ES-I3 (cell line): ENCODE measurements around the gene PTAFR.
"Not testable (repeated sequence)": the region's sequence is repeated elsewhere in the genome, so short reads cannot be mapped to it uniquely, and the experiment has no call there.

Experiments used
- H3K36me3 ChIP-seq: 2 replicates; pipeline ENCODE4 v1.6.1; 2013; ENCODE audit warnings: mild to moderate bottlenecking, low read length, control low read depth, moderate library complexity; ENCODE audit not compliant: insufficient read depth
- H3K4me1 ChIP-seq: 2 replicates; pipeline ENCODE4 v1.6.1; 2013; ENCODE audit warnings: mild to moderate bottlenecking, control low read depth, low read length; ENCODE audit not compliant: insufficient read depth
- H3K9ac ChIP-seq: 2 replicates; pipeline ENCODE4 v1.6.1; 2013; ENCODE audit warnings: low read depth, mild to moderate bottlenecking, low read length, moderate library complexity
- H3K9me3 ChIP-seq: 2 replicates; pipeline ENCODE4 v1.6.1; 2013; ENCODE audit warnings: mild to moderate bottlenecking, low read length, moderate library complexity; ENCODE audit not compliant: control insufficient read depth, insufficient read depth

Gene PTAFR

DNA sequence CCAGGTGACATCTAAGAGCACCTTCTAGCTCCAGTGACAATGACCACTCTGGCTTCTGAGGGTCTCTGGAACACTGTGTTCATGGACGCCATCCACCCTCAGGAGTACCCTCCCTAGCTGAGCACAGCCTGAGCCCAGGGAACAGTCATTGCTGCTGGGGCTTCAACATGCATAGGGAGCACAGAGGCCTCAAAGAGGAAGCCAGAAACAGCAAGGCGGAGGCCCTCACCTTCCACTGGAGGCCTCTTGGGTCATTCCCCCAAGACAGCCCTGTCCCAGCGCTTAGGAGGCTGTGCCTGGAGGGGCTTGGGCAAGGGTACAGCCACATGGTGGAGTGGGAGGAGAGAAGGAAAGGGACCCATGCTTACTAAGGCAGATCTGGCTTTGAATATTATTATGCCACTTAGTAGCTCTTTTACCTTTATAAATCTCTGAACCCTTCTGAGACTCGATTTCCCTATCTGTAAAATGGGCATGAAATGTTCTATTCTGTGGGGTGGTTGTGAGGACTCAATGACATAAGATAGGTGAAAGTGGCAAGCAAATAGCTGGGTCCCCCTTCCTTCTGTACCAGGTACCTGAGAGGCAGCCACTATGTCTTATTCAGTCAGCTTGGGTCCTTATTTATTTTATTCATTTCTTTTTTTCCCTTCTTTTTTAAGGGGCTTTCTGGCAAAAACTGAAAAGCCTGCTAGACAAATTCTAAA lies 32.8 kb downstream of the PTAFR start:
- Histone ChIP-seq H3K9me3 (no peaks in the 10 kb centered on the region), H3K9ac (no peak overlapping the region), H3K4me1 (peaks cover 15% of the 10 kb centered on the region), H3K36me3 (no peaks in the 10 kb centered on the region)

- H3K36me3 ChIP-seq, result no peaks in the 10 kb centered on the region
- H3K9me3 ChIP-seq, result no peaks in the 10 kb centered on the region
- no peak overlapping the region for H3K9ac ChIP-seq
- H3K4me1 ChIP-seq, result no peaks in the 10 kb centered on the region
These were observed 34.8 kb downstream of the PTAFR start for GRCh38 chr1:28141685-28142084.

DNA sequence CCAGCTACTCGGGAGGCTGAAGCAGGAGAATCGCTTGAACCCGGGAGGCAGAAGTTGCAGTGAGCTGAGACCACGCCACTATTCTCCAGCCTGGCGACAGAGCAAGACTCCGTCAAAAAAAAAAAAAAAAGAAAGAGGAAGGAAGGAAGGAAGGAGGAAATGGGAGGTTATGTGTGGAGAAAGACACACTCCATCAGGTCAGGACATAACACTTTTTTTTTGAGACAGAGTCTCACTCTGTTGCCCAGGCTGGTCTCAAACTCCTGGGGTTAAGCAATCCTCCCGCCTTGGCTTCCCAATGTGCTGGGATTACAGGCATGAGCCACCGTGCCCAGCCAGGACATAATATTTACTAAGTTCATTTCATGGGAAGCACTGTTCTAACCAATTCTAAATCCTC lies 36.6 kb downstream of the PTAFR start:
- H3K9ac ChIP-seq, H3K36me3 ChIP-seq, H3K4me1 ChIP-seq, H3K9me3 ChIP-seq: not testable (repeated sequence)

GRCh38 chr1:28139025-28139712 lies 37.3 kb downstream of the PTAFR start:
- H3K9me3 ChIP-seq, result no peaks in the 10 kb centered on the region; the same call in 1 of the 2 replicates
- H3K9ac ChIP-seq, result no peak overlapping the region
- H3K36me3 ChIP-seq, result no peaks in the 10 kb centered on the region
- H3K4me1 ChIP-seq, result peaks cover 4% of the 10 kb centered on the region; the same call in 1 of the 2 replicates

GRCh38 chr1:28136922-28137613 lies 39.4 kb downstream of the PTAFR start:
- H3K4me1 ChIP-seq, result peaks cover 4% of the 10 kb centered on the region; the same call in 1 of the 2 replicates
- H3K9ac ChIP-seq, result no peak overlapping the region
- H3K9me3 ChIP-seq, result no peaks in the 10 kb centered on the region; the same call in 1 of the 2 replicates
- no peaks in the 10 kb centered on the region for H3K36me3 ChIP-seq

DNA sequence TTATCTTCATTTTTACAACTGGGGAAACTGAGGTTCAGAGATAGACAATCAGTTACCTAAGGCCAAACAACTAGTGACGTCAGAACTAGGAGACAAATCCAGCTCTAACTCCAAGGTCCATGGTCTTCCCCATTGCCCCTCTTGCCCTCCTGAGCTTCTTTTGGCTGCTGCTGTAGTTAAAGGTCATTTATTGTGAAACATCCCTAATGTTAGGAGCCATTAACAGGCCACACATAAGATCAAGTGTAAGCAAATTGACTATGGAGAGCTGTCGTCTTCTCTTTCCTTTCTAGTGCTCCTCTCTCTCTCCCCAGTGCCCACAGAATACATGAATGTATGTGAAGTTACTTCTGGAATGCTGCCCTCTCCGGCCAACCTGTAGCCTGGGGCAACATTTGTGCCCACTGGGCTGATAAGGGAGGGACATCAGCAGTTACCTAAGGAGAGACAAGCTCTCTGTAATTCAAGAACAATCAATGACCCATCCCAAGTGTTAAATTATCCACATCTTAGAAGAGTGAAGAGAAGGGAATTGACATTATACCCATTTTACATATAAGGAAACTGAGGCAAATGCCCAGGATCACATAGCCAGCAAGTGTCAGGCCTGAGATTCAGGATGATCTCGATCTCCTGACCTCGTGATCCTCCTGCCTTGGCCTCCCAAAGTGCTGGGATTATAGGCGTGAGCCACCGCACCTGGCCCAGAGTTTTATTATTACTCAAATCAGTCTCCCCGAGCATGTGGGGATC lies 40.1 kb downstream of the PTAFR start:
- H3K4me1 ChIP-seq, result peaks cover 4% of the 10 kb centered on the region; the same call in 1 of the 2 replicates
- H3K36me3 ChIP-seq, result no peaks in the 10 kb centered on the region
- no peaks in the 10 kb centered on the region; the same call in 1 of the 2 replicates for H3K9me3 ChIP-seq
- no peak overlapping the region for H3K9ac ChIP-seq

- Histone ChIP-seq H3K4me1 (peaks cover 4% of the 10 kb centered on the region; the same call in 1 of the 2 replicates), H3K9ac (no peak overlapping the region), H3K36me3 (no peaks in the 10 kb centered on the region), H3K9me3 (no peaks in the 10 kb centered on the region; the same call in 1 of the 2 replicates)
These were observed 40.9 kb downstream of the PTAFR start for GRCh38 chr1:28135371-28136168.

DNA sequence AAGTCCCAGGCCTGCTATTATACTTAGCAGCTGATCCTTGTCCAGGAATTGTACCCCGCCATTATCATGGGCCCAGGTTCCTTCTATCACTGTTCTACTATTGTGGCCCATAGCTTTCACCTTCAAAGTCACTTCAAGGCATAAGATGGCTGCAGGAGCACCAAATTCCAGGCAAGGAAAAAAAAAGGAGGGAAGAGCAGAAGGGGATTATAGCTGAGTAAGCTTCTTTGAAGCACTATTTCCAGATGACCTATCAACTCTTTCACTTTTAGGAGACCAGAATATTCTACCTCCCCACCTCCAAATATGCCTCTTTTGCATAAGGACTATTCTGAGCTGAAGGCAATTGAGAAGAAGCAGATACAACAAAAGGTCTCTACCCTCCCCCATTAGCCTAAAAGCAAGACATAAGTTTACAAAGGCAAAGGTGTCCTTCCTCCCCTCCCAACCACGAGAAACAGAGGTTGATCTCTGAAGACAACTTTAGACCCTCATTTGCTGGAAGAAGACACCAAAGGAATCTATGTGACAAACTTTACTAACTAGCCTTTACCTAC lies 41.8 kb downstream of the PTAFR start:
- peaks cover 4% of the 10 kb centered on the region; the same call in 1 of the 2 replicates for H3K4me1 ChIP-seq
- H3K36me3 ChIP-seq, result no peaks in the 10 kb centered on the region
- no peak overlapping the region for H3K9ac ChIP-seq
- H3K9me3 ChIP-seq, result no peaks in the 10 kb centered on the region; the same call in 1 of the 2 replicates

DNA sequence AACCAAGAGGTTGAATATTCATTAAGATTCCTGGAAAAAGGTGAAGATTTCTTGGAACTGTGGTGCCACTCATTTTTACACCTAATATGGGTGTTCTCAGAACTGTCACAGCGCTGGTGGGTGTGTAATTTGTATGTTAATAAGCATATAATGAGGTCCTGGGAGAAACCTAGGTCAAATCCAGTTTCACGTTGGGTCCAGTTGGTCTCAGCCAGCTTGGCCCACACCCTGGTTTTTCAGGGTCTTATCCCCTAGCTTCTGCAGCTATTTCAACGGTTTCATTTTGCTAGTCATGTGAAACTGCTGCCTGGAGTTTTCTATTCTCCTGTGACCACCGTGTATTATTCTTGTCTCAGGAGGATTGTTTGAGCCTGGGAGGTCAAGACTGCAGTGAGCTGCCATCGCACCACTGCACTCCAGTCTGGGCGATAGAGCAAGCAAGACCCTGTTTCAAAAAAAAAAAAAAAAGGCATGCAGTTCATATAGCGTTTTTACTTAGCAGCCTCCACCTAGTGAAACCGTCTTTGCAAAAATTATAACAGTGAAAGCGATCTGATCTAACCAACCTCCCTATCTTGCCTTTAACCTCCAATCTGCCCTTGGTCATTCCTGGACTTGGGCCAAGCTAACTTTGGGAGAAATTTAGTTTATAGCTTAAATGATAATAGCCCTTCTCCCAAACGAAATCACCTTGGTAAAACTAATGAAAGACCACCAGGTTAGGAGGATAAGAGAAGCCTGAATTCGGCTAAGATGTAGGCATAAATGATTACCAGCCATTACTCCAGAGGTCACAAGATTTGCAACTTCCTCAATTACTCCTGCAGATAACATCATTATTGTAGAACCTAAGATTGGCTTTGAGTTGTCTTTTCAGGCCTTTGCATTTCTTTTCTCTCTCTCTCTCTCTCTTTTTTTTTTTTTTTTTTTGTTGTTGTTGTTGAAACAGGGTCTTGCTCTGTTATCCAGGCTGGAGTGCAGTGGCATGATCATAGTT lies 44.0 kb downstream of the PTAFR start:
- H3K36me3 ChIP-seq, result no peaks in the 10 kb centered on the region
- H3K9ac ChIP-seq, result no peak overlapping the region
- no peaks in the 10 kb centered on the region; the same call in 1 of the 2 replicates for H3K9me3 ChIP-seq
- peaks cover 4% of the 10 kb centered on the region; the same call in 1 of the 2 replicates for H3K4me1 ChIP-seq

GRCh38 chr1:28130901-28131300 lies 45.6 kb downstream of the PTAFR start:
- Histone ChIP-seq H3K9ac (no peak overlapping the region), H3K36me3 (no peaks in the 10 kb centered on the region), H3K9me3 (no peaks in the 10 kb centered on the region; the same call in 1 of the 2 replicates), H3K4me1 (peaks cover 4% of the 10 kb centered on the region; the same call in 1 of the 2 replicates)

GRCh38 chr1:28129150-28129549 lies 47.3 kb downstream of the PTAFR start:
- Histone ChIP-seq H3K36me3 (no peaks in the 10 kb centered on the region), H3K9ac (no peak overlapping the region), H3K4me1 (no peaks in the 10 kb centered on the region)

GRCh38 chr1:28127617-28128257 lies 48.8 kb downstream of the PTAFR start:
- Histone ChIP-seq H3K4me1 (peaks cover 5% of the 10 kb centered on the region; the same call in 1 of the 2 replicates), H3K36me3 (no peaks in the 10 kb centered on the region), H3K9ac (no peak overlapping the region), H3K9me3 (no peaks in the 10 kb centered on the region)

More at GRCh38 chr1:28129150-28129549, 47.3 kb downstream of the PTAFR start:
- H3K9me3 ChIP-seq, result no peaks in the 10 kb centered on the region; the same call in 1 of the 2 replicates
